Sigmoid colon (tissue), 3 donors: ENCODE results near the gene PRKCG.

Experiments used
- CTCF ChIP-seq, 4 experiments: fragments of 450-650 bp in 3 of 4; fragments of 200-600 bp in 1 of 4; IDR thresholded peaks; one replicate each; pipeline ENCODE4 v1.5.1; 2016 to 2019; ENCODE audit warnings: antibody characterized with exemption in 4 of 4, mild to moderate bottlenecking in 3 of 4, moderate library complexity in 2 of 4
- POLR2A ChIP-seq, 2 donors: fragments of 450-650 bp; IDR thresholded peaks; one replicate each; pipeline ENCODE4 v1.6.1; 2016; ENCODE audit warnings: antibody characterized with exemption in 2 of 2, mild to moderate bottlenecking in 2 of 2, moderate library complexity in 2 of 2

- no peak for TF ChIP-seq CTCF (IDR thresholded peaks at IDR 0.05)
- TF ChIP-seq POLR2A (IDR thresholded peaks at IDR 0.05), result no peak
Observed at GRCh38 chr19:53872762-53873161, 9.2 kb upstream of the PRKCG start.
